Sigmoid colon (tissue), 7 donors: ENCODE measurements around the gene ARIH1. TPM values are rescaled to one million over a fixed set of nuclear protein-coding genes. Genes with fewer than 3 reads are reported as not detected.

Experiments used
- DNase-seq: peaks from one replicate; pipeline ENCODE4 v3.0.0-alpha.2; 2019
- H3K27ac ChIP-seq, 4 donors: fragments of 200-600 bp; sonication (generic); one replicate each; pipeline ENCODE4 v1.5.1; 2016 to 2019; ENCODE audit warnings: mild to moderate bottlenecking in 1 of 4
- H3K27me3 ChIP-seq, 3 donors: fragments of 200-600 bp; sonication (generic); one replicate each; pipeline ENCODE4 v1.5.1; 2019; ENCODE audit warnings: mild to moderate bottlenecking in 1 of 3
- H3K36me3 ChIP-seq, 4 donors: fragments of 200-600 bp; sonication (generic); one replicate each; pipeline ENCODE4 v1.5.1; 2016 to 2019
- H3K4me1 ChIP-seq, 4 donors: fragments of 200-600 bp; sonication (generic); one replicate each; pipeline ENCODE4 v1.5.1; 2017 to 2019
- H3K4me3 ChIP-seq, 4 donors: fragments of 200-600 bp; sonication (generic); one replicate each; pipeline ENCODE4 v1.5.1; 2017 to 2019; ENCODE audit warnings: mild to moderate bottlenecking in 2 of 4, moderate library complexity in 1 of 4
- H3K9me3 ChIP-seq, 4 donors: fragments of 200-600 bp in 3 of 4; sonication (generic) in 3 of 4; one replicate each; pipeline versions ENCODE4 v1.5.1 to v1.6.1; 2013 to 2019
- CTCF ChIP-seq, 4 experiments: fragments of 450-650 bp in 3 of 4; fragments of 200-600 bp in 1 of 4; IDR thresholded peaks; one replicate each; pipeline ENCODE4 v1.5.1; 2016 to 2019; ENCODE audit warnings: antibody characterized with exemption in 4 of 4, mild to moderate bottlenecking in 3 of 4, moderate library complexity in 2 of 4
- EP300 ChIP-seq, 4 donors: sonication (generic); formaldehyde crosslinking; IDR thresholded peaks; one replicate each; pipeline ENCODE4 v1.6.1; 2017; ENCODE audit warnings: antibody characterized with exemption in 4 of 4
- POLR2A ChIP-seq, 2 donors: fragments of 450-650 bp; IDR thresholded peaks; one replicate each; pipeline ENCODE4 v1.6.1; 2016; ENCODE audit warnings: antibody characterized with exemption in 2 of 2, mild to moderate bottlenecking in 2 of 2, moderate library complexity in 2 of 2
- POLR2AphosphoS5 ChIP-seq, 4 donors: sonication (generic); formaldehyde crosslinking; IDR thresholded peaks; one replicate each; pipeline ENCODE4 v1.6.1; 2017; ENCODE audit warnings: antibody characterized with exemption in 4 of 4
- WGBS, 2 donors: extraction: QIAGEN DNeasy Blood & Tissue Kit; methylation state at CpG; one replicate each; pipeline ENCODE4 v1.1.7; 2013; 5-methylcytosine and 5-hydroxymethylcytosine counted together
- intact Hi-C: fragments of 100-400 bp; cut with DNase I; formaldehyde crosslinking; loops from one replicate; pipeline ENCODE4 v1.15.1; 2023
- polyA plus RNA-seq, 3 donors: library from polyadenylated mRNA; stranded (reverse); fragments of 200-250 nt; gene quantifications; one replicate each; pipeline ENCODE4 v1.2.3, GENCODE V29; 2013
- total RNA-seq, 4 donors: library from RNA; depleted of rRNA; stranded (reverse); fragments of >200 nt; gene quantifications; one replicate each; pipeline ENCODE4 v1.1.0, GENCODE V29; 2016
- donor health status: healthy with polysubstance abuse.
- donor health status: Bipolar disorder and iron deficiency.
- donor health status: healthy.

ARIH1 gene
- total and polyA plus RNA-seq, 7 donors: 10.8 to 69.5 (median 36.4) TPM

GRCh38 chr15:72538931-72539330 lies 64.8 kb downstream of the ARIH1 start:
- DNase-seq: no peak
- intact Hi-C loops: no loop called here
- peaks cover 0 to 7% (median 0%) of the 10 kb centered on the region in 4 donors for H3K4me1 ChIP-seq
- H3K27me3 ChIP-seq: no peaks in the 10 kb centered on the region
- H3K4me3 ChIP-seq: no peak overlapping the region
- TF ChIP-seq POLR2AphosphoS5 (IDR thresholded peaks at IDR 0.05): no peak
- no peak for TF ChIP-seq POLR2A (IDR thresholded peaks at IDR 0.05)
- TF ChIP-seq CTCF (IDR thresholded peaks at IDR 0.05): no peak
- TF ChIP-seq EP300 (IDR thresholded peaks at IDR 0.05): no peak
- H3K36me3 ChIP-seq: no peaks in the 10 kb centered on the region
- no peak overlapping the region for H3K27ac ChIP-seq
- peaks cover 0 to 3% (median 0%) of the 10 kb centered on the region in 4 donors for H3K9me3 ChIP-seq

- intact Hi-C loops: no loop called here
- peaks cover 0 to 6% (median 0%) of the 10 kb centered on the region in 4 donors for H3K36me3 ChIP-seq
- TF ChIP-seq EP300 (IDR thresholded peaks at IDR 0.05): no peak
- TF ChIP-seq POLR2A (IDR thresholded peaks at IDR 0.05): no peak
- TF ChIP-seq POLR2AphosphoS5 (IDR thresholded peaks at IDR 0.05): no peak
- no peak for TF ChIP-seq CTCF (IDR thresholded peaks at IDR 0.05)
- no peak overlapping the region for H3K27ac ChIP-seq
- WGBS, 2 donors: 97 to 98% methylated on average over 11 of the region's 11 CpGs
- no peak for DNase-seq
- H3K4me3 ChIP-seq: no peak overlapping the region
- no peaks in the 10 kb centered on the region for H3K27me3 ChIP-seq
- peaks cover 0 to 3% (median 0%) of the 10 kb centered on the region in 4 donors for H3K9me3 ChIP-seq
- peaks cover 0 to 19% (median 0%) of the 10 kb centered on the region in 4 donors for H3K4me1 ChIP-seq
Measured at GRCh38 chr15:72540606-72541237, 66.6 kb downstream of the ARIH1 start.

- no peaks in the 10 kb centered on the region for H3K27me3 ChIP-seq
- H3K27ac ChIP-seq: no peak overlapping the region
- intact Hi-C loops: no loop called here
- H3K36me3 ChIP-seq: peaks cover 0 to 16% (median 0%) of the 10 kb centered on the region in 4 donors
- H3K4me3 ChIP-seq: no peak overlapping the region
- DNase-seq: no peak
- TF ChIP-seq CTCF (IDR thresholded peaks at IDR 0.05) (no peak), POLR2AphosphoS5 (IDR thresholded peaks at IDR 0.05) (no peak), POLR2A (IDR thresholded peaks at IDR 0.05) (no peak), EP300 (IDR thresholded peaks at IDR 0.05) (no peak)
- peaks cover 0 to 13% (median 0%) of the 10 kb centered on the region in 4 donors for H3K4me1 ChIP-seq
- peaks cover 0 to 3% (median 0%) of the 10 kb centered on the region in 4 donors for H3K9me3 ChIP-seq
Measured at GRCh38 chr15:72541674-72542073, 67.5 kb downstream of the ARIH1 start.

GRCh38 chr15:72545156-72545555 lies 71.0 kb downstream of the ARIH1 start:
- H3K27ac ChIP-seq: no peak overlapping the region
- H3K27me3 ChIP-seq: no peaks in the 10 kb centered on the region
- no peak overlapping the region for H3K4me3 ChIP-seq
- intact Hi-C loops: no loop called here
- DNase-seq: no peak
- H3K36me3 ChIP-seq: peaks cover 0 to 23% (median 0%) of the 10 kb centered on the region in 4 donors
- WGBS, 2 donors: 82 to 90% methylated on average over 1 of the region's 1 CpG
- peaks cover 0 to 3% (median 0%) of the 10 kb centered on the region in 4 donors for H3K9me3 ChIP-seq
- H3K4me1 ChIP-seq: peaks cover 0 to 13% (median 0%) of the 10 kb centered on the region in 4 donors
- no peak for TF ChIP-seq POLR2A (IDR thresholded peaks at IDR 0.05)
- TF ChIP-seq POLR2AphosphoS5 (IDR thresholded peaks at IDR 0.05): no peak
- TF ChIP-seq CTCF (IDR thresholded peaks at IDR 0.05): no peak
- TF ChIP-seq EP300 (IDR thresholded peaks at IDR 0.05): no peak
